Measurements from ENCODE around the gene USP49. TPM values are rescaled to one million over a fixed set of nuclear protein-coding genes. Genes with fewer than 3 reads are reported as not detected.

USP49 gene
- total and polyA plus RNA-seq, 10 of the 15 experiments (the other 5 are each of a cell fraction or from before 2014, with no cell fraction given) = 1.0 to 7.7 (median 4.3) TPM

- in situ Hi-C loops (cut with MboI) = no loop called here
- SMC1A ChIA-PET (ENCODE audit: uncharacterized antibody, unreplicated experiment) = interaction anchor here (0.9 kb wide), 1 partner anchor 183 kb away, joined by 4 read pairs; no protein-coding TSS in a partner anchor
These were observed 36.5 kb downstream of the USP49 start for GRCh38 chr6:41858703-41859102.

More at GRCh38 chr6:41858703-41859102, 36.5 kb downstream of the USP49 start:
- WGBS (ENCODE audit: insufficient coverage, insufficient replicate concordance, low lambda C conversion rate, missing lambda C conversion rate) = 75% methylated on average over 2 of the region's 2 CpGs
- ChIA-PET CTCF (interaction anchor here (3.9 kb wide), 1 partner anchor 11 kb away, joined by 20 read pairs; no protein-coding TSS in a partner anchor), RAD21 (ENCODE audit: unreplicated experiment) (no interaction called here), POLR2A (interaction anchor here (0.7 kb wide), 1 partner anchor 73 kb away, joined by 3 read pairs; no protein-coding TSS in a partner anchor)
- no peak overlapping the region for H2AFZ ChIP-seq (ENCODE audit: control insufficient read depth, low read depth, low read length)
- no peak overlapping the region for H3K4me3 ChIP-seq
- no peak overlapping the region for H3K27ac ChIP-seq (ENCODE audit: control insufficient read depth, insufficient read depth)
- no peaks in the 10 kb centered on the region for H3K27me3 ChIP-seq (replicated peaks in 1 of 2; ENCODE audit: control insufficient read depth in 2 of 2, insufficient read depth in 2 of 2, low read length in 1 of 2)
- no peak overlapping the region for H3K9ac ChIP-seq (ENCODE audit: control insufficient read depth, insufficient read depth, low read length)
- ATAC-seq (no peak), DNase-seq (ENCODE audit: low read depth, low spot score) (no peak), FAIRE-seq (no peak)
- BruUV-seq (replicated peaks) = no TSS peak
- intact Hi-C loops (cut with micrococcal nuclease; ENCODE audit: unreplicated experiment) = no loop called here
- no peak overlapping the region for H3K4me2 ChIP-seq (ENCODE audit: control insufficient read depth, insufficient read depth)
- no peaks in the 10 kb centered on the region for H3K79me2 ChIP-seq (ENCODE audit: control insufficient read depth, insufficient read depth, low read length)
- no peak for TF ChIP-seq CREB1 (IDR thresholded peaks at IDR 0.05; ENCODE audit: low read depth)
- no peak for TF ChIP-seq HSF1 (IDR thresholded peaks at IDR 0.05; ENCODE audit: low read depth, low read length)
- TF ChIP-seq NFYA (IDR thresholded peaks at IDR 0.05; ENCODE audit: borderline replicate concordance, low read depth, low read length) = no peak
- TF ChIP-seq NKRF (conservative IDR thresholded peaks at IDR 0.05) = no peak
- no peak for TF ChIP-seq STAT1 (conservative IDR thresholded peaks at IDR 0.05)
- TF ChIP-seq IRF3 (IDR thresholded peaks at IDR 0.05) = no peak
- no peak for TF ChIP-seq NFYB (IDR thresholded peaks at IDR 0.05; ENCODE audit: insufficient read depth, low read depth, low read length)
- TF ChIP-seq POLR2AphosphoS2 (IDR thresholded peaks at IDR 0.05; ENCODE audit: low read depth, low read length) = no peak
- no peaks in the 10 kb centered on the region for H3K36me3 ChIP-seq (ENCODE audit: control insufficient read depth in 2 of 2, insufficient read depth in 2 of 2, low read length in 1 of 2)
- H3K4me1 ChIP-seq (ENCODE audit: control insufficient read depth, insufficient read depth, low read length) = no peaks in the 10 kb centered on the region
- H4K20me1 ChIP-seq (ENCODE audit: control insufficient read depth, insufficient read depth) = no peaks in the 10 kb centered on the region
- no peaks in the 10 kb centered on the region for H3K9me3 ChIP-seq (replicated peaks; ENCODE audit: control insufficient read depth, insufficient read depth, low read length)

All from GM12878 (cell line).